ENCODE data around the gene ASIC1.

ASIC1 gene

GRCh38 chr12:50085615-50086072 is 28.2 kb downstream of the ASIC1 start:
- no peak for DNase-seq

GRCh38 chr12:50086148-50086547 is 28.8 kb downstream of the ASIC1 start:
- no peak for DNase-seq

DNA sequence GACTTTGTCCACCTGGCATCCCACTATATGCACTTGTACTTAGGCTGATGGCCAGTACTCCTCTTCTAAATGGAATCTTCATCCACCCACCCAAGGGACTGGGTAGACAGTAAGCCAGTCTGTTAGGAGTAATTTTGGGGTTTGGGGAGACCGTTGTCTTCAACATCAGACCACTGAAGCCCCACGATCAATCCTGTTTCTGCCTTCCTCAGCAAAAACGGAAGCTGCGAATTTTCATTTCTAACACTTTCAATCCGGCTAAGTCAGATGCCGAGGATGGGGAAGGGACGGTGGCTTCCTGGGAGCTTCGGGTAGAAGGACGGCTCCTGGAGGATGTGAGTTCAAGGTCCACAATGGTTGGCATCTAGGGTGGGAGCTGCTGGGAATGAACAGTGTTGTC is 29.8 kb downstream of the ASIC1 start:
- DNase-seq, result no peak

GRCh38 chr12:50087995-50088394 is 30.6 kb downstream of the ASIC1 start:
- no peak for DNase-seq

- peak; percentile 53 to 58 for DNase-seq
Observed at GRCh38 chr12:50088577-50089335, 31.4 kb downstream of the ASIC1 start.

- DNase-seq, result no peak
Observed at GRCh38 chr12:50089730-50090129, 32.3 kb downstream of the ASIC1 start.

DNA sequence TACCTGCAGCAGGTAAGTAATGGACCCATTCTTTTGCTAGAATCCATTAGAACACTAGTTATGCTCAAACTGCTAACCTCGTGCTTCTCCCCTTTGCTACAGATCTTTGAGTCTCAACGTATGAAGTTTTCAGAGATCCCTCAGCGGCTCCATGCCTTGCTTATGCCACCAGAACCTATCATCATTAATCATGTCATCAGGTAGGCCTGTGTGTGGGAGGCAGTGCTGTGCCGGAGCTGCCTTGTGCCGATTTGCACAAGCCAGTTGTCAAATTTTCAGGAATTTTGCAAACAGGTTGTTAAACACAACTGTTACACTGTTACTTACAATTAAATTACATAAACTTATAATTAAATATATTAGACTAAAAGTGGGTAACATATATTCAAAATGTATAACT is 33.0 kb downstream of the ASIC1 start:
- no peak for DNase-seq

DNA sequence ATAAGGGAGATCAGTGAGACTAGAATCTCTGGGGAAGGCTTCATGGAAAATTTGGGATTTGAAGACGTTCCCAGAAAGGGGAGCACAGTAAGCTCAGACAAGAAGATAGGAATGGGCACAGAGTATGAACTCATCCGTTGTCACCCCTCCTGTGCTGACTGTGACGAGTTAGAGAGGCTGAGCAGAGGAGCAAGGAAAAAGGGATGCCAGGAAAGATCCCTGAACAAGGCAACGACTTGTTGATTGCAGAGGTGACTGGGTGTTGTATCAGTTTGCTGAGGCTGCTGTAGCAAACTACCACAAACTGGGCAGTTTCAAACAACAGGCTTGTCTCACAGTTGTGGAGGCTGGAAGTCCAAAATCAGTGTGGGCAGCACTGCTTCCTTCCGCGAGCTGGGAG is 40.6 kb downstream of the ASIC1 start:
- no peak for DNase-seq

DNA sequence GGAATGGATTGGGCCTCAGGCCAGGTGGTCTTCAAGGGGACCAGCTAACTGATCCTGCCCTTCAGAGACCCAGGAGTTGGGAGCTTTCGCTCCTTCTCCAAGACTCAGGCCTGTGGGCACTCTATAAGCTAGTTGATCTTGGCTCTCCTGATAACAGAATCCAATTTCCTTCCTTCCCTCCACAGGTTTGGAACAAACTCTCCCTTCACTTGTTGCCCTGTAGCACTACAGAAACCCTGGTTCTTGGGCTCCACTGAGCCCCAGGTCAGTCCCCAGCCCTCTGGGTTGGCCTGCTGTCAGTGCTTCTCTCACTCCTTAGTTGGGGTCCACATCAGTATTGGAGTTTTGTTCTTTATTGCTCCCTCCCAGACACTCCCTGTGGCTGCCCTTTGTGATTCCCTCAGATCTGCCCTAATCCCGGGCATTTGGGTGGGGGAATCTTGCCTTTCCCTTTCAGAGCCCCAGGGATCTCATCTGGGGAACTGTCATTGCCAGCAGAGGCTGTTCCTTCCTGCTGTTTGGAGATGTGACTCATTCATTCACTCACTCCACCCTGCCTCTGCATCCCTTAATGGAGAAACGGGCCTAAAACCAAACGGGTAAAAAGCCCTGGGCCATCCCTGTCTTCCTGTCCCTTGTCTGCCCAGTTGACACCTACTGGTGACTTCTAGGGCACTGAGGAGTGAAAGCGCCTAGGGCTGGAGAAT is 42.1 kb downstream of the ASIC1 start:
- no peak for DNase-seq

- no peak for DNase-seq
Observed at GRCh38 chr12:50100561-50100960, 43.2 kb downstream of the ASIC1 start.

GRCh38 chr12:50101663-50102062 is 44.3 kb downstream of the ASIC1 start:
- DNase-seq, result no peak

- no peak for DNase-seq
Observed at GRCh38 chr12:50102131-50102531, 44.7 kb downstream of the ASIC1 start.

- DNase-seq, result no peak
Observed at GRCh38 chr12:50102646-50103309, 45.4 kb downstream of the ASIC1 start.

- no peak for DNase-seq
Observed at GRCh38 chr12:50103351-50103750, 46.0 kb downstream of the ASIC1 start.

GRCh38 chr12:50103767-50104321 is 46.4 kb downstream of the ASIC1 start, which contains the start of gene GPD1:
Gene GPD1, plus strand, starts transcription at chr12:50104008. Its CDS starts 43 bp downstream, at chr12:50104051.
- peak in 1 of 2 donors; percentile 11 for DNase-seq

GRCh38 chr12:50104417-50105366 is 47.3 kb downstream of the ASIC1 start:
- no peak for DNase-seq

DNA sequence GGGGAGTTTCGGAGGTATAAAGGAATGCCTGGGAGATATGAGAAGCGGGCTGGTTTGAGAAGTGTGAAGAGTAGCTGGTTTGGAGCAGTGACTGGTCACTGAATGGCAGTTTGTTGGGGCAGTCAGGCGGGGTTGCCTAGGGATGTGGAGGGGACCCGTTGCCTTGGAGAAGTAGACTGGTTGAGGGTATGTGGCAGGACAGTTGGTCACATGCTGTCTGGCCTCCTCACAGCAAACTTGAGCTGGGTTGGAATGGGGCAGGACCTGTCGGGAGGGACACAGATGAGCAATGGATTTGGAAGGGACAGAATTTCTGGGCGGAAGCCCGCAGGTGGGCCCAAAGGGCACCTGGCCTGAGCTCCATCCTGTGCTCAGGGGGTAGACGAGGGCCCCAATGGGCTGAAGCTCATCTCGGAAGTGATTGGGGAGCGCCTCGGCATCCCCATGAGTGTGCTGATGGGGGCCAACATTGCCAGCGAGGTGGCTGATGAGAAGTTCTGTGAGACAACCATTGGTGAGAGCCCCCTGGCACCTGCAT is 48.6 kb downstream of the ASIC1 start:
- no peak for DNase-seq

- DNase-seq, result no peak
Observed at GRCh38 chr12:50106907-50107306, 49.5 kb downstream of the ASIC1 start.

DNA sequence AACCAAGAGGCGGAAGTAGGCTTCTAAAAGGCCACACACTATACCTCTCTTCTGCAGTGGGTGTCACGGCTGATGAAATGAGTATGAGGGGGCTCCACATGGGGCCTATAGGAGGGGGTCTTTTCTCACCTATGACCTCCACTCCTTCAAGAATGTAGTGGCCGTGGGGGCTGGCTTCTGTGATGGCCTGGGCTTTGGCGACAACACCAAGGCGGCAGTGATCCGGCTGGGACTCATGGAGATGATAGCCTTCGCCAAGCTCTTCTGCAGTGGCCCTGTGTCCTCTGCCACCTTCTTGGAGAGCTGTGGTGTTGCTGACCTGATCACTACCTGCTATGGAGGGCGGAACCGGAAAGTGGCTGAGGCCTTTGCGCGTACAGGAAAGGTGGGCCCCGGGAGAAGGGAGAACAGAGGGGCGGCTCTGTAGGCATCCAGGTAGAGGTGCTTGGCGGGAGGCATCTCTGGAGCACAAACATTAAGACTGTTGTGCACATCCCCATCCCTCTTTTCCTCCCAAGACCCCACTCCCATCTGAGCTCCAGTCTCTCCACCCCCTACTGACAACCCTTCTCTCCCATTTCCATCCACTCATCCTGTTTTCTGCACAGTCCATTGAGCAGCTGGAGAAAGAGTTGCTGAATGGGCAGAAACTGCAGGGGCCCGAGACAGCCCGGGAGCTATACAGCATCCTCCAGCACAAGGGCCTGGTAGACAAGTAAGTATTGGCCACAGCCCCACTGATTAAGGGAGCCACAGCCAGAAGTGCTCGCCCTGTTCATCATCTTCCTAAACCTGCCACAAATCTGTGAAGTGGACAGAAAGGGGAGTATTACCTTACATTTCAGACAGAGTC is 50.2 kb downstream of the ASIC1 start:
- DNase-seq, result no peak

DNA sequence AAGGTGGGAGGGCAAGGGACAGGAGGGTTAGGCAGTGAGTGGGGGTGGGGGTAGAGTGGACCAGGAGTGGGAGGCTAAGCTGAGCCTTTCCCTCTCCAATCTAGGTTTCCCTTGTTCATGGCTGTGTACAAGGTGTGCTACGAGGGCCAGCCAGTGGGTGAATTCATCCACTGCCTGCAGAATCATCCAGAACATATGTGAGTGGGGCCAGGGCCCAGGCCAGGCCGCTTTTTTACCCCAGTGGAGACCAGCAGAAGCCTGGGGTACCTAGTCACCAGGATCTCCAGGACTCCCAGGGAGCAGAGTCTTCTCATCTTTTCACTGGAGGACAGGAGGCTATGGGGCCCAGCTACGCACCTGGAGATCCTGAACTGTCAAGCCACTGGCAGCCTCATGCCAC is 51.9 kb downstream of the ASIC1 start:
- no peak for DNase-seq
